A549 (cell line): Measurements from ENCODE around the gene WDR77. TPM values are rescaled to one million over a fixed set of nuclear protein-coding genes. Genes with fewer than 3 reads are reported as not detected.

ENCODE experiments used
- ATAC-seq, 2 experiments: fragments of 200-7000 bp in 1 of 2; fragments of >200 bp in 1 of 2; cut with Nextera tagmentation in 1 of 2; cut with Tn5 transposase in 1 of 2; 3 replicates each; pipeline versions ENCODE4 v1.8.0 to v1.9.1; 2018 to 2020; ENCODE audit warnings: mild to moderate bottlenecking in 1 of 2, moderate library complexity in 1 of 2
- CTCF ChIA-PET: fragments of 300-600 bp; sonication (Branson Sonifier 250); formaldehyde crosslinking; extraction: SDS; loops from one replicate; lab custom pipeline; 2021; ENCODE audit warnings: antibody characterized with exemption, inconsistent platforms; lab: Yijun Ruan, JAX
- POLR2A ChIA-PET: fragments of 350-600 bp; formaldehyde crosslinking; extraction: SDS; loops from one replicate; lab custom pipeline; 2021; ENCODE audit warnings: antibody characterized with exemption, inconsistent platforms; lab: Yijun Ruan, JAX
- DNase-seq, 2 experiments: peaks; one replicate each; pipeline versions ENCODE4 v3.0.0 to v3.0.0-alpha.2; 2011 to 2016; ENCODE audit warnings: low read depth in 1 of 2, low spot score in 1 of 2
- FAIRE-seq: peaks from 2 replicates; lab custom pipeline; 2011; peaks lifted over from hg19 to GRCh38; lab: Jason Lieb, UNC
- H3K27ac ChIP-seq, 2 experiments: fragments of >200 bp; sonication (Bioruptor Twin); formaldehyde crosslinking; 3 replicates each; pipeline ENCODE4 v1.5.1; 2016 to 2017
- H3K4me1 ChIP-seq: fragments of >200 bp; sonication (Bioruptor Twin); formaldehyde crosslinking; 3 replicates; pipeline ENCODE4 v1.6.1; 2016
- H3K4me2 ChIP-seq: fragments of >200 bp; sonication (Bioruptor Twin); formaldehyde crosslinking; 3 replicates; pipeline ENCODE4 v1.6.1; 2016
- H3K4me3 ChIP-seq: fragments of >200 bp; sonication (Bioruptor Twin); formaldehyde crosslinking; 3 replicates; pipeline ENCODE4 v1.5.1; 2016
- H3K9me3 ChIP-seq: fragments of >200 bp; sonication (Bioruptor Twin); formaldehyde crosslinking; 3 replicates; pipeline ENCODE4 v1.6.1; 2016
- CBX2 ChIP-seq: fragments of 200-600 bp; sonication (generic); IDR thresholded peaks from 2 replicates; pipeline ENCODE4 v1.6.1; 2016; ENCODE audit warnings: low read depth, mild to moderate bottlenecking, borderline replicate concordance
- CHD4 ChIP-seq: fragments of 200-600 bp; sonication (generic); IDR thresholded peaks from 2 replicates; pipeline ENCODE4 v1.6.1; 2016; ENCODE audit warnings: antibody characterized with exemption, mild to moderate bottlenecking, borderline replicate concordance
- EHMT2 ChIP-seq: fragments of 200-600 bp; sonication (generic); IDR thresholded peaks from 2 replicates; pipeline ENCODE4 v1.6.1; 2016; ENCODE audit warnings: antibody characterized with exemption, low read depth, mild to moderate bottlenecking, moderate library complexity
- EP300 ChIP-seq, 2 experiments: fragments of >200 bp; sonication (Bioruptor Twin); formaldehyde crosslinking; IDR thresholded peaks; 2 replicates in 1 of 2; 3 replicates in 1 of 2; pipeline ENCODE4 v1.6.1; 2016 to 2017
- FOSB ChIP-seq: fragments of 250-450 bp; sonication (Bioruptor Pico); IDR thresholded peaks from 2 replicates; pipeline ENCODE4 v1.5.0; 2020; ENCODE audit warnings: mild to moderate bottlenecking, moderate library complexity
- GATA3 ChIP-seq: IDR thresholded peaks from 2 replicates; pipeline ENCODE4 v1.6.1; 2012; ENCODE audit warnings: borderline replicate concordance
- HDAC2 ChIP-seq: fragments of 200-600 bp; sonication (generic); IDR thresholded peaks from 2 replicates; pipeline ENCODE4 v1.6.1; 2016
- HEYL ChIP-seq: fragments of 250-450 bp; sonication (Bioruptor Pico); IDR thresholded peaks from 2 replicates; pipeline ENCODE4 v1.8.0; 2021; ENCODE audit warnings: mild to moderate bottlenecking, moderate library complexity
- HOXB13 ChIP-seq: fragments of 250-450 bp; sonication (Bioruptor Pico); IDR thresholded peaks from 2 replicates; pipeline ENCODE4 v1.5.0; 2020; ENCODE audit warnings: low read depth, mild to moderate bottlenecking, moderate library complexity
- HOXB5 ChIP-seq: fragments of 250-450 bp; sonication (Bioruptor Pico); IDR thresholded peaks from 2 replicates; pipeline ENCODE4 v1.5.0; 2020; ENCODE audit warnings: mild to moderate bottlenecking, moderate library complexity
- JUNB ChIP-seq: fragments of >200 bp; sonication (Bioruptor Twin); formaldehyde crosslinking; IDR thresholded peaks from 2 replicates; pipeline ENCODE4 v1.6.1; 2016
- KDM1A ChIP-seq: fragments of 200-600 bp; sonication (generic); IDR thresholded peaks from 2 replicates; pipeline ENCODE4 v1.6.1; 2016; ENCODE audit warnings: low read depth, mild to moderate bottlenecking
- NPAS2 ChIP-seq: fragments of 250-450 bp; sonication (Bioruptor Pico); IDR thresholded peaks from 2 replicates; pipeline ENCODE4 v1.8.0; 2022; ENCODE audit warnings: mild to moderate bottlenecking, moderate library complexity, borderline replicate concordance
- NR3C1 ChIP-seq: fragments of >200 bp; sonication (Bioruptor Twin); formaldehyde crosslinking; IDR thresholded peaks from 3 replicates; pipeline ENCODE4 v1.6.1; 2017
- ZNF302 ChIP-seq: fragments of 250-450 bp; sonication (Bioruptor Pico); IDR thresholded peaks from 2 replicates; pipeline ENCODE4 v1.9.0; 2021; ENCODE audit warnings: inconsistent platforms, mild to moderate bottlenecking, moderate library complexity
- whole genome bisulfite sequencing: methylation state at CpG from one replicate; pipeline ENCODE4 v1.1.6; 2017; ENCODE audit errors: missing lambda C conversion rate; 5-methylcytosine and 5-hydroxymethylcytosine counted together
- polyA plus RNA-seq, 4 experiments: library from polyadenylated mRNA; depleted of rRNA in 3 of 4; stranded (reverse); fragments of >200 nt; fragmentation: RNase III in 1 of 4; extraction: RNeasy Plus Mini Kit Qiagen cat#74134 plus additional on column Dnase treatment in 1 of 4; gene quantifications; 2 replicates in 3 of 4; 3 replicates in 1 of 4; pipeline ENCODE4 v1.2.3, GENCODE V29; 2011 to 2017
- TF ChIP-seq, protein P1 (sequence below): fragments of 450-650 bp; IDR thresholded peaks from 2 replicates; pipeline ENCODE4 v1.6.1; 2014; ENCODE audit warnings: antibody characterized with exemption
- TF ChIP-seq, protein P2 (sequence below): fragments of >200 bp; sonication (Bioruptor Twin); formaldehyde crosslinking; IDR thresholded peaks from 3 replicates; pipeline ENCODE4 v1.5.1; 2016
- TF ChIP-seq, protein P3 (sequence below): fragments of 150-350 bp; IDR thresholded peaks from 2 replicates; pipeline ENCODE4 v1.6.1; 2014; ENCODE audit warnings: low read depth, mild to moderate bottlenecking, low read length
- TF ChIP-seq, protein P4 (sequence below): fragments of 250-450 bp; sonication (Bioruptor Pico); IDR thresholded peaks from 2 replicates; pipeline ENCODE4 v1.5.0; 2021; ENCODE audit warnings: mild to moderate bottlenecking, moderate library complexity, borderline replicate concordance
- TF ChIP-seq, protein P5 (sequence below): fragments of 250-450 bp; sonication (Bioruptor Pico); IDR thresholded peaks from 2 replicates; pipeline ENCODE4 v1.5.0; 2020; ENCODE audit warnings: low read depth, mild to moderate bottlenecking, moderate library complexity
- TF ChIP-seq, protein P6 (sequence below): fragments of >200 bp; sonication (Bioruptor Twin); formaldehyde crosslinking; IDR thresholded peaks from 2 replicates; pipeline ENCODE4 v1.6.1; 2016
- TF ChIP-seq, protein P7 (sequence below): IDR thresholded peaks from 2 replicates; pipeline ENCODE4 v1.6.1; 2012

Gene WDR77
- polyA plus RNA-seq, 2 of the 4 experiments (the other 2 are of a cell fraction): 53.0 to 122 TPM

DNA sequence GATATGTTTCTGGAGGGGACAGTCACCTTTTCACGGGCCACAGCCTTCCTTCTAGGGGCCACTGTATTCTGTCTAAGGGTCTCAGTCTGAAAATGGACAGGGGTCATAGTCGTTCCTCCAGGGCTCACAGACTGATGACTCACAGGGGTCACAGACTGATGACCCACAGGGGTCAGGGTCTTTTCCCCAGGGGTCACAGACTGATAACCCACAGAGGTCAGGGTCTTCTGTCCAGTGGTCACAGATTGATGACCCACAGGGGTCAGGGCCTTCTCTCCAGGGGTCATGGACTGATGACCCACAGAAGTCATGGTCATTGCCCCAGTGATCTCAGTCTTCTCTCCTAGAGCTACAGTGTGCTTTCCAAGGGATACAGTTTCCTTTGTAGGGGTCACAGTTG lies 34.3 kb downstream of the WDR77 start:
- Histone ChIP-seq H3K9me3 (no peaks in the 10 kb centered on the region), H3K27ac (no peak overlapping the region), H3K4me3 (no peak overlapping the region), H3K4me2 (no peak overlapping the region), H3K4me1 (peaks cover 9% of the 10 kb centered on the region; the same call in 1 of the 3 replicates)
- POLR2A ChIA-PET: no interaction called here
- CTCF ChIA-PET: no interaction called here
- no peak for TF ChIP-seq EP300 (IDR thresholded peaks at IDR 0.05)
- TF ChIP-seq FOSB (CRISPR knock-in tag): no peak
- no peak for FAIRE-seq
- 30% methylated on average over 2 of the region's 2 CpGs for WGBS
- no peak for ATAC-seq
- DNase-seq: no peak

DNA sequence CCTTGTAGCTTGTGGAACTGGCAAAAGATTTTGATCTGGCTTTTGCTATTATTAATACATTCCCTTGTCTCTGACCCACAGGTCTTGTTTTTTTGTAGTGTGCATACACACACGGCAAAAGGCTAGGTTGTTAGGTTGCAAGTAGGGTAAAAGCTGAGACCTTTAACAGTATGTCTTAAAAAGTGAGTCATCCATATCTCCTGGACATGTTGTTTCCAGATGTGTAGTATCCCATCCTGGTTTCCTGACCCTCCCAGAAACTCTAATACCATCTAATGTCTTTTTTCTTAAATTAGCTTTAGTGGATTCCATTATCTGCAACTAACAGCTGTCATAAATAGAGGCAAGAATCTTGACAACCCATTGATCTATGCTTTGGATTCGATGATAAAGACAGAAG lies 36.2 kb downstream of the WDR77 start:
- ATAC-seq: no peak
- H3K4me1 ChIP-seq: peaks cover 5% of the 10 kb centered on the region; the same call in 1 of the 3 replicates
- no peak overlapping the region for H3K4me3 ChIP-seq
- H3K4me2 ChIP-seq: no peak overlapping the region
- TF ChIP-seq, protein P1, sequence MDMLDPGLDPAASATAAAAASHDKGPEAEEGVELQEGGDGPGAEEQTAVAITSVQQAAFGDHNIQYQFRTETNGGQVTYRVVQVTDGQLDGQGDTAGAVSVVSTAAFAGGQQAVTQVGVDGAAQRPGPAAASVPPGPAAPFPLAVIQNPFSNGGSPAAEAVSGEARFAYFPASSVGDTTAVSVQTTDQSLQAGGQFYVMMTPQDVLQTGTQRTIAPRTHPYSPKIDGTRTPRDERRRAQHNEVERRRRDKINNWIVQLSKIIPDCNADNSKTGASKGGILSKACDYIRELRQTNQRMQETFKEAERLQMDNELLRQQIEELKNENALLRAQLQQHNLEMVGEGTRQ: no peak
- TF ChIP-seq NR3C1 (no peak), CBX2 (no peak), JUNB (no peak), CHD4 (no peak), HEYL (CRISPR knock-in tag) (no peak), GATA3 (no peak), EHMT2 (no peak), ZNF302 (no peak), HOXB13 (CRISPR knock-in tag) (no peak)
- TF ChIP-seq, protein P2, sequence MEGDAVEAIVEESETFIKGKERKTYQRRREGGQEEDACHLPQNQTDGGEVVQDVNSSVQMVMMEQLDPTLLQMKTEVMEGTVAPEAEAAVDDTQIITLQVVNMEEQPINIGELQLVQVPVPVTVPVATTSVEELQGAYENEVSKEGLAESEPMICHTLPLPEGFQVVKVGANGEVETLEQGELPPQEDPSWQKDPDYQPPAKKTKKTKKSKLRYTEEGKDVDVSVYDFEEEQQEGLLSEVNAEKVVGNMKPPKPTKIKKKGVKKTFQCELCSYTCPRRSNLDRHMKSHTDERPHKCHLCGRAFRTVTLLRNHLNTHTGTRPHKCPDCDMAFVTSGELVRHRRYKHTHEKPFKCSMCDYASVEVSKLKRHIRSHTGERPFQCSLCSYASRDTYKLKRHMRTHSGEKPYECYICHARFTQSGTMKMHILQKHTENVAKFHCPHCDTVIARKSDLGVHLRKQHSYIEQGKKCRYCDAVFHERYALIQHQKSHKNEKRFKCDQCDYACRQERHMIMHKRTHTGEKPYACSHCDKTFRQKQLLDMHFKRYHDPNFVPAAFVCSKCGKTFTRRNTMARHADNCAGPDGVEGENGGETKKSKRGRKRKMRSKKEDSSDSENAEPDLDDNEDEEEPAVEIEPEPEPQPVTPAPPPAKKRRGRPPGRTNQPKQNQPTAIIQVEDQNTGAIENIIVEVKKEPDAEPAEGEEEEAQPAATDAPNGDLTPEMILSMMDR: no peak
- TF ChIP-seq, protein P3, sequence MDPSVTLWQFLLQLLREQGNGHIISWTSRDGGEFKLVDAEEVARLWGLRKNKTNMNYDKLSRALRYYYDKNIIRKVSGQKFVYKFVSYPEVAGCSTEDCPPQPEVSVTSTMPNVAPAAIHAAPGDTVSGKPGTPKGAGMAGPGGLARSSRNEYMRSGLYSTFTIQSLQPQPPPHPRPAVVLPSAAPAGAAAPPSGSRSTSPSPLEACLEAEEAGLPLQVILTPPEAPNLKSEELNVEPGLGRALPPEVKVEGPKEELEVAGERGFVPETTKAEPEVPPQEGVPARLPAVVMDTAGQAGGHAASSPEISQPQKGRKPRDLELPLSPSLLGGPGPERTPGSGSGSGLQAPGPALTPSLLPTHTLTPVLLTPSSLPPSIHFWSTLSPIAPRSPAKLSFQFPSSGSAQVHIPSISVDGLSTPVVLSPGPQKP: no peak
- WGBS: 16% methylated on average over 2 of the region's 2 CpGs
- FAIRE-seq: no peak
- no peaks in the 10 kb centered on the region for H3K9me3 ChIP-seq
- DNase-seq: no peak
- H3K27ac ChIP-seq: no peak overlapping the region
- CTCF ChIA-PET: interaction anchor here (1.0 to 2.5 kb wide), 3 partner anchors 12 to 190 kb away, joined by 3 to 7 read pairs (median 7); no protein-coding TSS in a partner anchor
- POLR2A ChIA-PET: no interaction called here

DNA sequence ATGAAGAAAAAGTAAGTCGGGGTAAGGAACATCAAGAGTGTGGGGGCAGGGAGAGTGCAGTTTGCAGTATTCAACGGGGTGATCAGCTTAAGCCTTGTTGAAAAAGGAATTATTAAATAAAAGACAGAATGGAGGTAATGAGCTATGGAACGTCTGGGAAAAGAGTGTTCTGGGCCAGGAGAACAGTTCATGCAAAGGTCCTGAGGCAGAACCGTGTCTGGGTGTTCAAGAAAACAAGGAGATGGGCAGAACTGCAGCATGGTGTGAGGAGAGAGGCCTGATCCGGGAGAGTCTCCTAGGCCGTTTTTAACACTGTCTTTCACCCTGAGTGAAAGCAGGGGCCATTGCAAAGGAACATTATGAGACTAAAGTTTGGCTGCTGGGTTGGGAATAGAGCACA lies 41.8 kb downstream of the WDR77 start:
- ChIA-PET POLR2A (no interaction called here), CTCF (no interaction called here)
- Histone ChIP-seq H3K27ac (no peak overlapping the region), H3K9me3 (no peaks in the 10 kb centered on the region), H3K4me2 (no peak overlapping the region), H3K4me3 (no peak overlapping the region), H3K4me1 (no peaks in the 10 kb centered on the region)
- DNase-seq: no peak
- no peak for ATAC-seq
- WGBS: 16% methylated on average over 6 of the region's 6 CpGs
- FAIRE-seq: no peak
- TF ChIP-seq KDM1A: no peak
- TF ChIP-seq, protein P4, sequence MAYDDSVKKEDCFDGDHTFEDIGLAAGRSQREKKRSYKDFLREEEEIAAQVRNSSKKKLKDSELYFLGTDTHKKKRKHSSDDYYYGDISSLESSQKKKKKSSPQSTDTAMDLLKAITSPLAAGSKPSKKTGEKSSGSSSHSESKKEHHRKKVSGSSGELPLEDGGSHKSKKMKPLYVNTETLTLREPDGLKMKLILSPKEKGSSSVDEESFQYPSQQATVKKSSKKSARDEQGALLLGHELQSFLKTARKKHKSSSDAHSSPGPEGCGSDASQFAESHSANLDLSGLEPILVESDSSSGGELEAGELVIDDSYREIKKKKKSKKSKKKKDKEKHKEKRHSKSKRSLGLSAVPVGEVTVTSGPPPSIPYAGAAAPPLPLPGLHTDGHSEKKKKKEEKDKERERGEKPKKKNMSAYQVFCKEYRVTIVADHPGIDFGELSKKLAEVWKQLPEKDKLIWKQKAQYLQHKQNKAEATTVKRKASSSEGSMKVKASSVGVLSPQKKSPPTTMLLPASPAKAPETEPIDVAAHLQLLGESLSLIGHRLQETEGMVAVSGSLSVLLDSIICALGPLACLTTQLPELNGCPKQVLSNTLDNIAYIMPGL (CRISPR knock-in tag): no peak
- TF ChIP-seq, protein P2: no peak
- TF ChIP-seq, protein P5, sequence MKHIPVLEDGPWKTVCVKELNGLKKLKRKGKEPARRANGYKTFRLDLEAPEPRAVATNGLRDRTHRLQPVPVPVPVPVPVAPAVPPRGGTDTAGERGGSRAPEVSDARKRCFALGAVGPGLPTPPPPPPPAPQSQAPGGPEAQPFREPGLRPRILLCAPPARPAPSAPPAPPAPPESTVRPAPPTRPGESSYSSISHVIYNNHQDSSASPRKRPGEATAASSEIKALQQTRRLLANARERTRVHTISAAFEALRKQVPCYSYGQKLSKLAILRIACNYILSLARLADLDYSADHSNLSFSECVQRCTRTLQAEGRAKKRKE (CRISPR knock-in tag): no peak
- TF ChIP-seq, protein P6, sequence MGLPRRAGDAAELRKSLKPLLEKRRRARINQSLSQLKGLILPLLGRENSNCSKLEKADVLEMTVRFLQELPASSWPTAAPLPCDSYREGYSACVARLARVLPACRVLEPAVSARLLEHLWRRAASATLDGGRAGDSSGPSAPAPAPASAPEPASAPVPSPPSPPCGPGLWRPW: no peak
- TF ChIP-seq CBX2: no peak
- TF ChIP-seq HDAC2: no peak
- no peak for TF ChIP-seq HOXB5 (CRISPR knock-in tag)
- TF ChIP-seq, protein P7, sequence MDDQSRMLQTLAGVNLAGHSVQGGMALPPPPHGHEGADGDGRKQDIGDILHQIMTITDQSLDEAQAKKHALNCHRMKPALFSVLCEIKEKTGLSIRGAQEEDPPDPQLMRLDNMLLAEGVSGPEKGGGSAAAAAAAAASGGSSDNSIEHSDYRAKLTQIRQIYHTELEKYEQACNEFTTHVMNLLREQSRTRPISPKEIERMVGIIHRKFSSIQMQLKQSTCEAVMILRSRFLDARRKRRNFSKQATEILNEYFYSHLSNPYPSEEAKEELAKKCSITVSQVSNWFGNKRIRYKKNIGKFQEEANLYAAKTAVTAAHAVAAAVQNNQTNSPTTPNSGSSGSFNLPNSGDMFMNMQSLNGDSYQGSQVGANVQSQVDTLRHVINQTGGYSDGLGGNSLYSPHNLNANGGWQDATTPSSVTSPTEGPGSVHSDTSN: no peak
- TF ChIP-seq, protein P1: no peak
- TF ChIP-seq NPAS2: no peak
